ENCODE measurements around the gene LPCAT4.

Gene LPCAT4

GRCh38 chr15:34336231-34336990 lies 30.6 kb downstream of the LPCAT4 start:
- no peak for DNase-seq

GRCh38 chr15:34335176-34336032 lies 31.6 kb downstream of the LPCAT4 start:
- no peak for DNase-seq

DNA sequence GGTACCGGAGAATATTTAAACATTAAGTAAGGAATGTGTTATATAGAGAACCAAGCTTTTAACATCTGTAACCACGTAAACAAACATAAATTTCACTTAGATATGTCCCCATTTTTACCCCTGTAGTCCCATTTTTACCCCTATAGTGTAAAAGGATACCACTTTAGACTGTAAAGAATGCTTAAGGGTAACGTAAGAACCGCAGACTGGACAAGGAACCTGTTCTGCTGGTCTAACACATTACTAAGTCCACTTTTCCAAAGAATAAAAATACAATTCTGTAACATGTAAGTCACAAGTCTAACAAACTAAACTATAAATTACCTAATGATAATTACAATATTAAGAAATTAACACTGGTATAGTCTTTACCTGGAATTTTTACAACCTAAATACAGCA lies 32.3 kb downstream of the LPCAT4 start:
- DNase-seq = no peak

GRCh38 chr15:34332553-34333120 lies 34.4 kb downstream of the LPCAT4 start:
- no peak for DNase-seq

DNA sequence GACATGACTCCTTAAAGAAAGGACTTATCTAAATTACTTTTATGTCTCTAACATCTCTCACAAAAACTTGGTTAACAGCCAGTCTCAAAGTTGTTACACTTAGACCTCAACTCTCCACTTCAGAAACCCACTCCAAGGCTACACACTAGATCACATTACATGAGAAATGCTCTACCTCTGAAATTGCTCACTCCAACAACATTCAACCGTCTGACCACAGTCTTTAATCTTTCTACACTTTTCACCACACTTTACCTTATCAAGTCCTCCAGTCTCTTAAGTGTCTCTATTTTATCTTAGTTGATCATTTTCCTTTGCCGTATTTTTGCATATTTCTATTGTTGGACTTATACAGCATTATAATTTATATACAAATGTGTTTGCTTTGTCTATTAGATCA lies 35.2 kb downstream of the LPCAT4 start:
- DNase-seq = no peak

DNA sequence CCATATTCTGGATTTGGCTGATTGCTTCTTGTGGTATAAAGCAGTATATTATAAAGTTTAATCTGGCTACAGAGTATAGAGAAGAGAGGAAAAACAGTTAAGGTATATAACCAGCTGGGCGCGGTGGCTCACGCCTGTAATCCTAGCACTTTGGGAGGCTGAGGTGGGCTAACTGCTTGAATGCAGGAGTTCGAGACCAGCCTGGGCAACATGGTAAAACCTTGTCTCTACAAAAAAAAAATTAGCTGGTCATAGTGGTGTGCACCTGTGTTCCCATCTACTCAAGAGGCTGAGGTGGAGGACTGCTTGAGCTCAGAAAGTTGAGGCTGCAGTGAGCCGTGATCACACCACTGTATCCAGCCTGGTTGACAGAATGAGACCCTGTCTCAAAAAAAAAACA lies 36.7 kb downstream of the LPCAT4 start:
- no peak for DNase-seq

GRCh38 chr15:34329006-34329405 lies 38.0 kb downstream of the LPCAT4 start:
- DNase-seq = no peak

DNA sequence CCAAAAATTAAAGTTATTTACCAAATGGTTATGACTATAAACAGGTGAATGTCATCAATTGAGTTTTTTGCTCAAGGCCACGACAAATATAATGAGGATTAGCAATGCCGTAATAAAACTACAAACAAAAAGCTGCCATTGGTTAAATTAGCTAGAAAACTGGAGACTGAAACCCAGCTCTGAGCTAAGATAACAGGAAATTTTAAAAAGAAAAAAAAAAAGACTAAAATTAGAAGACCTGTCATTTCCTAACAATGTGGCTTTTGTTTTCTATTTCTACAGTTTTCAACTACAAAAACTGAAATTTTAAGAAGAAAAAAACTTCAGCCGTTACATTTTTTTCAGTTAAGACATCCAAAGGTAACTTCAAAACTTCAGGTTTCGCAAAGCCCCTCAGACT lies 39.1 kb downstream of the LPCAT4 start:
- no peak for DNase-seq

DNA sequence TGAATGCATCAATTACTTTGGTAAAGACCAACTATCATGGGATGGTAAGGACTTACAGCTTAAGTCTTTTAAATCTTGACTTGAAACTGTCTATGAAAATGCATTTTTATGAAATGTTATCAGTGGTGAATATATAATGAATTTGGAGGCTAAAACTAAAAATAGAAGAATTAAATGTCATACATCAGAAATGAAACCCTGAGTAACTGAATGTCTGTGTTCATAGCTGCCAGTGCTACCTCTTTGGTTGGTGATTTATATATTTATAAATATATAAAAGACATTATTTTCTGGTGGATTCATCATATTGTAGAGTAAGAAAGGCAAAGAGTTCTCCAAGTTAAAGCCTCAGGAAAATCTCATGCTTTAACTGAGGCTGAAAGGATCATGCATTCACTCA lies 41.6 kb downstream of the LPCAT4 start:
- DNase-seq = no peak

- no peak for DNase-seq
Measured at GRCh38 chr15:34324933-34325332, 42.1 kb downstream of the LPCAT4 start.

GRCh38 chr15:34323217-34323616 lies 43.8 kb downstream of the LPCAT4 start:
- no peak for DNase-seq

DNA sequence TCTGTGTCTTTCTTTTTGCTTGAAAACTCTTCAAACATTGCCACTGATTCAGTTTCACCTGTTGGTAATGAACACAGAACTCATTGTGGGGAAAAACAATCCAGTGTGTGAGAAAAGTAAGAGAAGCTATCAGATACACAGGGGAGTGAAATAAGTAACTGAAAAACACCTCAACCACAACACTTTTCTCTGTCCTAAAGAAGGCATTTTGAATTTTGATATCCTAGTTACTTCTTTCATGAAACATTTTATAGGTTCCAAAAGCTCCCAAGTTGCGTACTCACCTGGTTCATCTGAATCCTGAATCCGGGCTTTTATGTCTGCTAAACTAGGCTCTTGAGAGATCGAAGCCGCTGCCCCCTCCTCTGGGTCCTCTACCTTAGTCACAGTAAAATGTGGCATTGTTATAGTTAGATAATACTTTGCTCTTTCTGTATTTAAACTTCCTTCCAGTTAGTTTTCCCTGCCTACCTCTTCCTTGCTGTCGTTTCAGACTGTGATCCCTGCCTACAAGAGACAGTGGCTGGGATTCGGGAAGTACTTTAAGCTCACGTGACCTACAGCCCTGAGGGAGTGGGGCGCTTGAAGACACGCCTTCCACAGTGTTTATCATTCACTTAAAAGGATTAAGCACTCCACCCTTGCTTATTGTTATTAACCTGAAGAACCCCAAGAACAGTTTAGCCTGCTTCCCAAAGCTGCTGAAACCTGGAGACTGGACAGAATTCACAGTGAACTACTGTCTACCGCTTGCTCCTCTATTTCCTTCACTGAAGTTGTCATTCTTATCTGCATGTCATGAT lies 48.5 kb downstream of the LPCAT4 start:
- DNase-seq = no peak

DNA sequence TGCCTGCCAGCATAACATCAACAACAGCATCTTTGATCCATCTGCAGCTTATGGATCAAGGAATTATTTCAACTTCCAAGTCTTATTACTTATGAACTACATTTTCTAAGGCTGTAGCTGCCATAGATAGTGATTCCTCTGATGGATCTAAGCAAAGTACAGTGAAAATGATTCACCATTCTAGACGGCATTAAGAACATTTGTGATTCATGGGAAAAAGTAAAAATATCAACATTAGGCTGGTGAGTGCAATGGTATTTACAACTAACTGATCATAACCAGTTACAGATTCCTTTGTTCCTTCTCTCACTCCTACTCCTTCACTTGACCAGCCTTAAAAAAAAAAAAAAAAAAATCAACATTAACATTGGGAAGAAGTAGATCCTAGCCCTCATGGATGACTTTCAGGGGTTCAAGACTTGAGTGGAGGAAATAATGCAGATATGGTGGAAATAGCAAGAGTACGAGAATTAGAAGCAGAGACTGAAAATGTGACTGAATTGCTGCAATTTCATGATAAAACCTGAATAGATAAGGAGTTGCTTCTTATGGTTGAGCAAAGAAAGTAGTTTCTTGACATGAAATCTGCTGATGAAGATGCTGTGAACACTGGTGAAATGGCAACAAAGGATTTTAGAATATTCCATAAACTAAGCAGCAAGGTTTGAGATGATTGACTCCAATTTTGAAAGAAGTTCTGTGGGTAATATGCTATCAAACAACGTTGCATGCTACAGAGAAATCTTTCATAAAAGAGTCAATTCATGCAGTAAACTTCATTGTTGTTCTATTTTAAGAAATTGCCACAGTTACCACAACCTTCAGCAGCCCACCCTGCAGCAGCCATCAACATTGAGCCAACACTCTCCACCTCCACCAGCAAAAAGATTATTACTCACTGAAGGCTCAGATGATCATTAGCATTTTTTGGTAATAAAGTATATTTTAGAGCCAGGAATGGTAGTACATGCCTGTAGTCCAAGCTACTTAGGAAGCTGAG lies 52.2 kb downstream of the LPCAT4 start:
- DNase-seq = no peak

DNA sequence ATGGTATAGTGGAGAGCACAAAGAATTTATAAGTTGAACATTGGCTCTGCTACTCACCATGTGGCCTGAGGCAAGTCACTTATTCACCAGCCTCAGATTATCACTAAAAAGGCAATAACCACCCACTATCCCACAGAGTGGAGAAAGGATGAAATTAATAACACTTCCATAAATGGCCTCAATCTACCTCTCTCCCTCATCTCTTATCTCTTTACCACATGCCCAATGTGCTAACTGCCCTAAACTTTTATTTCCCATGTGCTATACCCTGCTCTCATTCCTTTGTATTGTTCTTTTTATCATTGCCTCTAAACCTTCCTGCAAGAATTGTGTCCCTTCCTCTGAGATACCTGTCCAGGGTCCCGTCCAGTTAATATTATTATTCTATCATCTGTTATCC lies 55.4 kb downstream of the LPCAT4 start:
- DNase-seq = no peak
